ENCODE data around the gene CHAF1B. TPM values are rescaled to one million over a fixed set of nuclear protein-coding genes. Genes with fewer than 3 reads are reported as not detected.

Gene CHAF1B
- total RNA-seq, 2 donors from 2014 or later = 4.2 to 4.9 TPM

GRCh38 chr21:36428761-36429432 is 43.7 kb downstream of the CHAF1B start:
- no peaks in the 10 kb centered on the region for H3K36me3 ChIP-seq
- WGBS = 90% methylated on average over 12 of the region's 12 CpGs
- intact Hi-C loops (cut with DNase I) = loop anchor here (10.0 kb wide), 2 partner anchors 56 to 496 kb away; partner anchors contain the start of gene CLDN14
- no peak for DNase-seq (ENCODE audit: low spot score)
- no peaks in the 10 kb centered on the region for H3K9me3 ChIP-seq
- no peaks in the 10 kb centered on the region for H3K4me1 ChIP-seq (replicated peaks)
- H3K27ac ChIP-seq = no peak overlapping the region
- no peak overlapping the region for H3K4me3 ChIP-seq
- TF ChIP-seq POLR2A (IDR thresholded peaks at IDR 0.05) (no peak), POLR2AphosphoS5 (IDR thresholded peaks at IDR 0.05) (no peak)
- TF ChIP-seq, protein P1, sequence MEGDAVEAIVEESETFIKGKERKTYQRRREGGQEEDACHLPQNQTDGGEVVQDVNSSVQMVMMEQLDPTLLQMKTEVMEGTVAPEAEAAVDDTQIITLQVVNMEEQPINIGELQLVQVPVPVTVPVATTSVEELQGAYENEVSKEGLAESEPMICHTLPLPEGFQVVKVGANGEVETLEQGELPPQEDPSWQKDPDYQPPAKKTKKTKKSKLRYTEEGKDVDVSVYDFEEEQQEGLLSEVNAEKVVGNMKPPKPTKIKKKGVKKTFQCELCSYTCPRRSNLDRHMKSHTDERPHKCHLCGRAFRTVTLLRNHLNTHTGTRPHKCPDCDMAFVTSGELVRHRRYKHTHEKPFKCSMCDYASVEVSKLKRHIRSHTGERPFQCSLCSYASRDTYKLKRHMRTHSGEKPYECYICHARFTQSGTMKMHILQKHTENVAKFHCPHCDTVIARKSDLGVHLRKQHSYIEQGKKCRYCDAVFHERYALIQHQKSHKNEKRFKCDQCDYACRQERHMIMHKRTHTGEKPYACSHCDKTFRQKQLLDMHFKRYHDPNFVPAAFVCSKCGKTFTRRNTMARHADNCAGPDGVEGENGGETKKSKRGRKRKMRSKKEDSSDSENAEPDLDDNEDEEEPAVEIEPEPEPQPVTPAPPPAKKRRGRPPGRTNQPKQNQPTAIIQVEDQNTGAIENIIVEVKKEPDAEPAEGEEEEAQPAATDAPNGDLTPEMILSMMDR (IDR thresholded peaks at IDR 0.05) = no peak
- H3K27me3 ChIP-seq (replicated peaks; ENCODE audit: insufficient read depth) = no peaks in the 10 kb centered on the region

GRCh38 chr21:36429947-36430546 is 44.9 kb downstream of the CHAF1B start:
- Histone ChIP-seq H3K9me3 (no peaks in the 10 kb centered on the region), H3K27me3 (replicated peaks; ENCODE audit: insufficient read depth) (no peaks in the 10 kb centered on the region), H3K4me1 (replicated peaks) (no peaks in the 10 kb centered on the region), H3K4me3 (no peak overlapping the region), H3K36me3 (no peaks in the 10 kb centered on the region), H3K27ac (no peak overlapping the region)
- intact Hi-C loops (cut with DNase I) = loop anchor here (10.0 kb wide), 2 partner anchors 55 to 495 kb away; partner anchors contain the start of gene CLDN14
- WGBS = 60% methylated on average over 22 of the region's 22 CpGs
- TF ChIP-seq, protein P1 (IDR thresholded peaks at IDR 0.05) = peak in 1 of 4 experiments; percentile 18
- peak; percentile 45 for TF ChIP-seq POLR2AphosphoS5 (IDR thresholded peaks at IDR 0.05)
- no peak for TF ChIP-seq POLR2A (IDR thresholded peaks at IDR 0.05)
- DNase-seq (ENCODE audit: low spot score) = peak; percentile 15

DNA sequence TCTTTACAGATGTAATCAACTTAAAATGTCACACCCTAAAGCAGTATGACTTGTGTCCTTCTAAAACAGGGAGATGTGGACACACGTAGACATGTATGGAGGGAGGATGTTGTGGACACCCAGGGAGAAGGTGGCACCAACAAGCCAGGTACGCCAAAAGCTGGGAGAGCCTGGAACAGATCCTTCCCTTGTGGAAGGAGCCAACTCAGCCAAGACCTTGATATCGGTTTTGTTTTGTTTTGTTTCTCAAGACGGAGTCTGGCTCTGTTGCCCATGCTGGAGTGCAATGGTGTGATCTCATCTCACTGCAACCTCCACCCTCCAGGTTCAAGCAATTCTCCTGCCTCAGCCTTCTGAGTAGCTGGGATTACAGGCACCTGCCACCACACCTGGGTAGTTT is 45.6 kb downstream of the CHAF1B start:
- TF ChIP-seq, protein P1 (IDR thresholded peaks at IDR 0.05) = no peak
- TF ChIP-seq POLR2AphosphoS5 (IDR thresholded peaks at IDR 0.05) = no peak
- TF ChIP-seq POLR2A (IDR thresholded peaks at IDR 0.05) = no peak
- H3K27ac ChIP-seq = no peak overlapping the region
- H3K4me3 ChIP-seq = no peak overlapping the region
- WGBS = 75% methylated on average over 4 of the region's 4 CpGs
- no peaks in the 10 kb centered on the region for H3K4me1 ChIP-seq (replicated peaks)
- no peaks in the 10 kb centered on the region for H3K27me3 ChIP-seq (replicated peaks; ENCODE audit: insufficient read depth)
- H3K9me3 ChIP-seq = no peaks in the 10 kb centered on the region
- DNase-seq (ENCODE audit: low spot score) = no peak
- no peaks in the 10 kb centered on the region for H3K36me3 ChIP-seq
- intact Hi-C loops (cut with DNase I) = no loop called here

- no peaks in the 10 kb centered on the region for H3K9me3 ChIP-seq
- no peaks in the 10 kb centered on the region for H3K36me3 ChIP-seq
- WGBS = 87% methylated on average over 4 of the region's 4 CpGs
- DNase-seq (ENCODE audit: low spot score) = no peak
- intact Hi-C loops (cut with DNase I) = no loop called here
- H3K4me1 ChIP-seq (replicated peaks) = no peaks in the 10 kb centered on the region
- TF ChIP-seq POLR2A (IDR thresholded peaks at IDR 0.05) = no peak
- TF ChIP-seq, protein P1 (IDR thresholded peaks at IDR 0.05) = no peak
- no peak for TF ChIP-seq POLR2AphosphoS5 (IDR thresholded peaks at IDR 0.05)
- H3K27me3 ChIP-seq (replicated peaks; ENCODE audit: insufficient read depth) = no peaks in the 10 kb centered on the region
- no peak overlapping the region for H3K4me3 ChIP-seq
- no peak overlapping the region for H3K27ac ChIP-seq
Observed at GRCh38 chr21:36431252-36431651, 46.1 kb downstream of the CHAF1B start.

All from prostate gland (tissue), 2 donors.